Measurements from ENCODE around the gene OSM.

- TF ChIP-seq POLR2AphosphoS5 (IDR thresholded peaks at IDR 0.05): no peak
- TF ChIP-seq EP300 (IDR thresholded peaks at IDR 0.05): no peak
- TF ChIP-seq CTCF (IDR thresholded peaks at IDR 0.05): no peak
Observed at GRCh38 chr22:30279932-30280331, 13.3 kb upstream of the OSM start.

Measured in gastroesophageal sphincter (tissue), 3 donors.